GM12878 (cell line): Measurements from ENCODE around the gene SAMD3. TPM values are rescaled to one million over a fixed set of nuclear protein-coding genes. Genes with fewer than 3 reads are reported as not detected.

Experiments used
- ATAC-seq: fragments of 200-7000 bp; cut with Tn5 transposase; 3 replicates; pipeline ENCODE4 v1.9.1; 2020; ENCODE audit warnings: mild to moderate bottlenecking, moderate library complexity
- BruUV-seq: library from RNA; stranded (reverse); fragments of 400-500 nt; replicated peaks from 2 replicates; lab custom pipeline; 2021; lab: Mats Ljungman, UMichigan
- CTCF ChIA-PET: fragments of 300-600 bp; sonication (Branson Sonifier 250); formaldehyde crosslinking; extraction: SDS; loops from one replicate; lab custom pipeline; 2021; ENCODE audit warnings: inconsistent platforms; lab: Yijun Ruan, JAX
- POLR2A ChIA-PET: fragments of 350-600 bp; formaldehyde crosslinking; extraction: SDS; loops from one replicate; lab custom pipeline; 2021; ENCODE audit warnings: inconsistent platforms; lab: Charles Lee
- RAD21 ChIA-PET: fragments of 300-600 bp; sonication (Branson Sonifier 250); formaldehyde crosslinking; loops from one replicate; lab custom pipeline; 2023; ENCODE audit warnings: antibody characterized with exemption; ENCODE audit not compliant: unreplicated experiment; lab: Charles Lee
- SMC1A ChIA-PET: fragments of 300-600 bp; sonication (Branson Sonifier 250); formaldehyde crosslinking; loops from one replicate; lab custom pipeline; 2023; ENCODE audit not compliant: unreplicated experiment, uncharacterized antibody; lab: Charles Lee
- DNase-seq: peaks from one replicate; pipeline ENCODE4 v3.0.0-alpha.2; 2011; ENCODE audit warnings: low read depth, low spot score
- FAIRE-seq: peaks from 3 replicates; lab custom pipeline; 2011; peaks lifted over from hg19 to GRCh38; lab: Jason Lieb, UNC
- H2AFZ ChIP-seq: 2 replicates; pipeline ENCODE4 v1.6.0; 2011; ENCODE audit warnings: low read depth, low read length, control low read depth; ENCODE audit not compliant: control insufficient read depth
- H3K27ac ChIP-seq: 2 replicates; pipeline ENCODE4 v1.5.1; 2011; ENCODE audit warnings: control low read depth; ENCODE audit not compliant: control insufficient read depth, insufficient read depth
- H3K27me3 ChIP-seq, 2 experiments: replicated peaks in 1 of 2; 2 replicates each; pipeline versions ENCODE4 v1.6.0 to v1.6.1; 2011; ENCODE audit warnings: low read length in 1 of 2; ENCODE audit not compliant: control insufficient read depth in 2 of 2, insufficient read depth in 2 of 2
- H3K36me3 ChIP-seq, 2 experiments: 2 replicates each; pipeline ENCODE4 v1.5.1; 2011; ENCODE audit warnings: low read length in 1 of 2; ENCODE audit not compliant: control insufficient read depth in 2 of 2, insufficient read depth in 2 of 2
- H3K4me1 ChIP-seq: 2 replicates; pipeline ENCODE4 v1.6.1; 2011; ENCODE audit warnings: mild to moderate bottlenecking, low read length, moderate library complexity, mixed read lengths; ENCODE audit not compliant: control insufficient read depth, insufficient read depth
- H3K4me2 ChIP-seq: 2 replicates; pipeline ENCODE4 v1.6.0; 2011; ENCODE audit warnings: control low read depth; ENCODE audit not compliant: control insufficient read depth, insufficient read depth
- H3K4me3 ChIP-seq: fragments of 200-600 bp; sonication (generic); 2 replicates; pipeline ENCODE4 v1.5.1; 2016
- H3K79me2 ChIP-seq: 2 replicates; pipeline ENCODE4 v1.6.0; 2011; ENCODE audit warnings: low read length; ENCODE audit not compliant: control insufficient read depth, insufficient read depth
- H3K9ac ChIP-seq: 2 replicates; pipeline ENCODE4 v1.8.0; 2011; ENCODE audit warnings: low read length, control low read depth, mixed read lengths; ENCODE audit not compliant: control insufficient read depth, insufficient read depth
- H3K9me3 ChIP-seq: replicated peaks from 3 replicates; pipeline ENCODE4 v1.5.1; 2011; ENCODE audit warnings: mild to moderate bottlenecking, low read length; ENCODE audit not compliant: control insufficient read depth, insufficient read depth
- H4K20me1 ChIP-seq: 2 replicates; pipeline ENCODE4 v1.6.0; 2011; ENCODE audit not compliant: control insufficient read depth, insufficient read depth
- GATAD2B ChIP-seq: fragments of 450-650 bp; conservative IDR thresholded peaks from 2 replicates; pipeline ENCODE4 v1.6.1; 2017; ENCODE audit warnings: low read depth, mild to moderate bottlenecking, moderate library complexity
- IKZF2 ChIP-seq, 2 experiments: fragments of 450-650 bp; IDR thresholded peaks; 2 replicates each; pipeline ENCODE4 v1.6.1; 2017; ENCODE audit warnings: mild to moderate bottlenecking in 2 of 2, moderate library complexity in 2 of 2
- MTA2 ChIP-seq: fragments of 450-650 bp; IDR thresholded peaks from 2 replicates; pipeline ENCODE4 v1.6.1; 2016; ENCODE audit warnings: low read depth, mild to moderate bottlenecking, moderate library complexity
- MYB ChIP-seq: fragments of 150-350 bp; IDR thresholded peaks from 2 replicates; pipeline ENCODE4 v1.6.1; 2014; ENCODE audit warnings: mild to moderate bottlenecking, low read depth, low read length, borderline replicate concordance
- STAT3 ChIP-seq: IDR thresholded peaks from 2 replicates; pipeline ENCODE4 v1.6.1; 2011; ENCODE audit warnings: low read depth, low read length, improper control_type of control experiment
- WGBS: methylation state at CpG from one replicate; pipeline ENCODE4 v1.1.6; 2016; ENCODE audit warnings: low lambda C conversion rate; ENCODE audit not compliant: insufficient replicate concordance, insufficient coverage; ENCODE audit errors: missing lambda C conversion rate; 5-methylcytosine and 5-hydroxymethylcytosine counted together
- in situ Hi-C: fragments of 300-500 bp; cut with MboI; formaldehyde crosslinking; loops from 9 replicates; pipeline ENCODE4 v1.14.3; 2018; ENCODE audit warnings: mixed read lengths
- intact Hi-C: fragments of 100-400 bp; cut with micrococcal nuclease; formaldehyde crosslinking; loops from one replicate; pipeline ENCODE4 v1.14.2; 2022; ENCODE audit not compliant: unreplicated experiment
- polyA plus RNA-seq, 11 experiments: library from polyadenylated mRNA; depleted of rRNA in 4 of 11; unstranded in 6 of 11; stranded (reverse) in 5 of 11; fragments of >200 nt; fragmentation: Nextera tagmentation in 4 of 11; fragmentation: Illumina TruSeq in 1 of 11; extraction: Ambion mirVana in 4 of 11; extraction: Trizol in 1 of 11; gene quantifications; 1 replicate in 1 of 11; 2 replicates in 10 of 11; pipeline versions ENCODE4 v1.2.1 to v1.2.3, GENCODE V29; 2011 to 2016; ENCODE audit warnings: inconsistent platforms in 2 of 11, missing spikeins in 2 of 11, low read depth in 1 of 11
- total RNA-seq, 4 experiments: library from RNA; depleted of rRNA in 3 of 4; stranded (reverse); fragments of >200 nt in 3 of 4; fragmentation: Illumina TruSeq in 1 of 4; extraction: Trizol in 1 of 4; gene quantifications; 2 replicates each; pipeline versions ENCODE4 v1.2.1 to v1.2.3, GENCODE V29; 2013 to 2021
- TF ChIP-seq, protein P1 (sequence below), 3 experiments: IDR thresholded peaks in 2 of 3; conservative IDR thresholded peaks in 1 of 3; 2 replicates each; pipeline ENCODE4 v1.5.1; 2011; ENCODE audit warnings: low read depth in 3 of 3, low read length in 3 of 3, mild to moderate bottlenecking in 3 of 3, control low read depth in 2 of 3, moderate library complexity in 2 of 3, inconsistent platforms in 1 of 3, mixed read lengths in 1 of 3; ENCODE audit not compliant: control insufficient read depth in 2 of 3, insufficient read depth in 1 of 3; ENCODE audit errors: extremely low read depth in 1 of 3

Gene SAMD3
- total and polyA plus RNA-seq, 10 of the 15 experiments (the other 5 are each of a cell fraction or from before 2014, with no cell fraction given): 0.04 to 2.3 (median 0.39) TPM; not detected in 2

DNA sequence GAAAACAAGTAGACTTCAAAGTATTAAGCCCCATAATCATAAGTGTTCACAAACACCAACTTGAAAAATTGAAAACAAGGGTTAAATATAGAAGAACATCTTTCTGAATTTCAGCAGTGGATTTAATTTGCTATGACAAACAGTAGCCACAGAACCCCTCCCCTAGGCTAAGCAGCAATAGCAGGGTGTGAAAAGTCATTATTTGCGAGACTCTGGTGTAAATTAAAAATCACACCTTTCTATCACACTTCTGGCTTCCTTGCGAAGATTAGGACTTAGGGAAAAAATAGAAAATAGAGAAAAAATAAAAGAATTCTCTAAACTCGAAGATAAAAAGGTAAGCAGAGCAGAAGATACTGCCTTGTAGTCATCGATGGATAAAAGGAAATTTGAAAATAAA, 6.1 kb downstream of the SAMD3 start:
- no peak for TF ChIP-seq STAT3
- peak in 1 of 2 experiments; percentile 35; a peak in 1 of 4 replicates for TF ChIP-seq IKZF2 (IDR thresholded peaks at IDR 0.05)
- TF ChIP-seq MTA2: peak; percentile 49; the same call in 1 of the 2 replicates
- TF ChIP-seq, all 136 proteins: peak for 2
- no peak overlapping the region for H3K4me2 ChIP-seq
- H3K9ac ChIP-seq: no peak overlapping the region
- no peaks in the 10 kb centered on the region for H3K79me2 ChIP-seq
- H3K36me3 ChIP-seq: no peaks in the 10 kb centered on the region
- ChIA-PET SMC1A (interaction anchor here (1.4 to 2.5 kb wide), 2 partner anchors 64 to 482 kb away, joined by 4 to 6 read pairs; no protein-coding TSS in a partner anchor), POLR2A (no interaction called here), RAD21 (no interaction called here), CTCF (interaction anchor here (1.4 kb wide), 1 partner anchor 13 kb away, joined by 4 read pairs; no protein-coding TSS in a partner anchor)
- H3K4me1 ChIP-seq: no peaks in the 10 kb centered on the region
- H3K9me3 ChIP-seq: no peaks in the 10 kb centered on the region; the same call in 2 of the 3 replicates
- no peak overlapping the region for H3K27ac ChIP-seq
- no peak for DNase-seq
- H2AFZ ChIP-seq: no peak overlapping the region
- in situ Hi-C loops (no loop called here), intact Hi-C loops (no loop called here)
- H3K4me3 ChIP-seq: no peak overlapping the region
- no peak for FAIRE-seq
- H3K27me3 ChIP-seq: no peaks in the 10 kb centered on the region
- ATAC-seq: no peak
- no TSS peak for BruUV-seq
- WGBS: 61% methylated on average over 4 of the region's 4 CpGs
- no peaks in the 10 kb centered on the region for H4K20me1 ChIP-seq

DNA sequence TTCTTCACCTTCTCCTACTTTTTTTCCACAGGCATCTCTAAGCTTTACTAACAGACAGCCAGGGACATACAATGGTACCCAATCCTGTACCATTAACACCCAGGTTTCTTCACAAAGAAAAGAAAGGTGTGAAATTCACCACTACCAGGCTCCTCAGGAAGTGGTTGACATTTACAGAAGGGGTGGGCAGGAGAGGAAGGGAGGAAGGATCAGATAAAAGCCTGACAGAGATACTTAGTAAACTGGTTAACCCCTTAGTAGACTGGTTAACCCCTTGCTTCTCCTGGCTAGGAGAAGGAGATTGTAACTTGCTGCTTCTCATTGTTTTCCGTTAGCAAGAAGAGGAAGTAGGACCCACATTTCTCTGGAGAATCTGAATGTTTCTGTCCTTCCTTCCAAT, 7.2 kb downstream of the SAMD3 start:
- in situ Hi-C loops: no loop called here
- intact Hi-C loops: no loop called here
- TF ChIP-seq MYB (no peak), GATAD2B (no peak), IKZF2 (IDR thresholded peaks at IDR 0.05) (peak in 1 of 2 experiments; percentile 31; a peak in 1 of 4 replicates), MTA2 (0 out of 2 replicates have a peak, but pooled peaks have one; percentile 13)
- TF ChIP-seq, protein P1, sequence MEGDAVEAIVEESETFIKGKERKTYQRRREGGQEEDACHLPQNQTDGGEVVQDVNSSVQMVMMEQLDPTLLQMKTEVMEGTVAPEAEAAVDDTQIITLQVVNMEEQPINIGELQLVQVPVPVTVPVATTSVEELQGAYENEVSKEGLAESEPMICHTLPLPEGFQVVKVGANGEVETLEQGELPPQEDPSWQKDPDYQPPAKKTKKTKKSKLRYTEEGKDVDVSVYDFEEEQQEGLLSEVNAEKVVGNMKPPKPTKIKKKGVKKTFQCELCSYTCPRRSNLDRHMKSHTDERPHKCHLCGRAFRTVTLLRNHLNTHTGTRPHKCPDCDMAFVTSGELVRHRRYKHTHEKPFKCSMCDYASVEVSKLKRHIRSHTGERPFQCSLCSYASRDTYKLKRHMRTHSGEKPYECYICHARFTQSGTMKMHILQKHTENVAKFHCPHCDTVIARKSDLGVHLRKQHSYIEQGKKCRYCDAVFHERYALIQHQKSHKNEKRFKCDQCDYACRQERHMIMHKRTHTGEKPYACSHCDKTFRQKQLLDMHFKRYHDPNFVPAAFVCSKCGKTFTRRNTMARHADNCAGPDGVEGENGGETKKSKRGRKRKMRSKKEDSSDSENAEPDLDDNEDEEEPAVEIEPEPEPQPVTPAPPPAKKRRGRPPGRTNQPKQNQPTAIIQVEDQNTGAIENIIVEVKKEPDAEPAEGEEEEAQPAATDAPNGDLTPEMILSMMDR (IDR thresholded peaks at IDR 0.05 in 2 of 3, conservative IDR thresholded peaks at IDR 0.05 in 1 of 3; ENCODE audit: control insufficient read depth in 2 of 3, extremely low read depth in 1 of 3, insufficient read depth in 1 of 3, low read depth in 3 of 3, low read length in 3 of 3): no peak
- TF ChIP-seq, all 136 proteins: peak for 2
- SMC1A ChIA-PET: interaction anchor here (0.6 to 2.5 kb wide), 7 partner anchors 10 to 538 kb away, joined by 3 to 8 read pairs (median 4); no protein-coding TSS in a partner anchor
- H3K79me2 ChIP-seq: no peaks in the 10 kb centered on the region
- H3K4me3 ChIP-seq: no peak overlapping the region
- no TSS peak for BruUV-seq
- H3K4me1 ChIP-seq: no peaks in the 10 kb centered on the region
- H4K20me1 ChIP-seq: no peaks in the 10 kb centered on the region
- H3K27ac ChIP-seq: no peak overlapping the region
- no peaks in the 10 kb centered on the region for H3K27me3 ChIP-seq
- 11% methylated on average over 1 of the region's 1 CpG for WGBS
- FAIRE-seq: no peak
- H2AFZ ChIP-seq: no peak overlapping the region
- POLR2A ChIA-PET: interaction anchor here (0.7 kb wide), 1 partner anchor 355 kb away, joined by 8 read pairs; no protein-coding TSS in a partner anchor
- RAD21 ChIA-PET: interaction anchor here (0.6 to 1.0 kb wide), 3 partner anchors 95 to 314 kb away, joined by 4 read pairs; no protein-coding TSS in a partner anchor
- DNase-seq: no peak
- H3K4me2 ChIP-seq: no peak overlapping the region
- peak; percentile 64 for ATAC-seq
- H3K36me3 ChIP-seq: no peaks in the 10 kb centered on the region
- no peaks in the 10 kb centered on the region; the same call in 2 of the 3 replicates for H3K9me3 ChIP-seq
- CTCF ChIA-PET: no interaction called here
- H3K9ac ChIP-seq: no peak overlapping the region
